HG03558 (cell line): ENCODE data around the gene MYL11.

Source experiments
- ATAC-seq: cut with Tn5 transposase; IDR thresholded peaks from one replicate; pipeline ENCODE4 v1.9.1; 2021; ENCODE audit warnings: moderate number of reproducible peaks; ENCODE audit not compliant: unreplicated experiment; ENCODE audit errors: extremely low read depth

MYL11 gene

GRCh38 chr16:30353438-30354129, 21.0 kb upstream of the MYL11 start:
- no peak for ATAC-seq

- no peak for ATAC-seq
Measured at GRCh38 chr16:30354423-30355143, 20.0 kb upstream of the MYL11 start.

GRCh38 chr16:30355144-30355953, 19.3 kb upstream of the MYL11 start, which contains the start of gene CD2BP2:
Gene CD2BP2, minus strand, starts transcription at chr16:30355308. Its CDS starts 627 bp downstream, at chr16:30354681.
- ATAC-seq: peak; percentile 53

GRCh38 chr16:30355954-30356308, 18.7 kb upstream of the MYL11 start:
- no peak for ATAC-seq

GRCh38 chr16:30356401-30357084, 18.1 kb upstream of the MYL11 start:
- ATAC-seq: no peak

GRCh38 chr16:30357085-30357714, 17.4 kb upstream of the MYL11 start:
- no peak for ATAC-seq

- ATAC-seq: no peak
Measured at GRCh38 chr16:30357715-30358576, 16.7 kb upstream of the MYL11 start.

- no peak for ATAC-seq
Measured at GRCh38 chr16:30358577-30358936, 16.0 kb upstream of the MYL11 start.

- no peak for ATAC-seq
Measured at GRCh38 chr16:30358990-30359870, 15.4 kb upstream of the MYL11 start.

GRCh38 chr16:30359871-30360170, 14.8 kb upstream of the MYL11 start:
- no peak for ATAC-seq

- ATAC-seq: no peak
Measured at GRCh38 chr16:30361180-30361579, 13.4 kb upstream of the MYL11 start.

- no peak for ATAC-seq
Measured at GRCh38 chr16:30365200-30365599, 9.4 kb upstream of the MYL11 start.

GRCh38 chr16:30366511-30366910, 8.1 kb upstream of the MYL11 start:
- no peak for ATAC-seq

- no peak for ATAC-seq
Measured at GRCh38 chr16:30367349-30368009, 7.1 kb upstream of the MYL11 start.

- no peak for ATAC-seq
Measured at GRCh38 chr16:30368122-30368791, 6.3 kb upstream of the MYL11 start.

GRCh38 chr16:30368792-30369090, 5.9 kb upstream of the MYL11 start:
- ATAC-seq: no peak

GRCh38 chr16:30369091-30369937, 5.3 kb upstream of the MYL11 start:
- ATAC-seq: no peak
